HG03280 (cell line): ENCODE data around the gene C12orf50.
"Not testable (repeated sequence)": the region's sequence is repeated elsewhere in the genome, so short reads cannot be mapped to it uniquely, and the experiment has no call there.

ENCODE experiments used
- ATAC-seq: cut with Tn5 transposase; IDR thresholded peaks from one replicate; pipeline ENCODE4 v1.9.1; 2021; ENCODE audit warnings: mild to moderate bottlenecking, moderate library complexity; ENCODE audit not compliant: unreplicated experiment

Gene C12orf50, protein sequence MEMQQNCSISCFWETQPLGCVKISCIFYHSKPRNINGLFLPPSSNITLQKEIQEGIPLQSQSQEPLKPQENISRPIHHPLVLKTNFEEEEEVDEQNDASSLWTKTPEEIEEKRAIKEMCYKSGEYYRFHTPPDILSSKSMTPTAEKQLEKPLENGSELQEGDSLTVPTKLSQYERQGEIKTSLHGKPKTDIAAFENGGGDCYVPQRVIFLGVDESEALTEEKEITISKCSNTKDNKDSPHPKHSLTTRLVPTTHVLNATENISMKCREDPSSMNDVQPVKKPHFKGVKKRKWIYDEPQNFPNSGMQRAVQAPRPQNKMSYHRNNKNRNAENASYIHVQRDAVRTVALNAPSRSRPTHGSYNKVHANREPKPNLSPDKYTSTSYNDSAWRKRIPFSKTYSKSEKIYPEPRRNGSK

DNA sequence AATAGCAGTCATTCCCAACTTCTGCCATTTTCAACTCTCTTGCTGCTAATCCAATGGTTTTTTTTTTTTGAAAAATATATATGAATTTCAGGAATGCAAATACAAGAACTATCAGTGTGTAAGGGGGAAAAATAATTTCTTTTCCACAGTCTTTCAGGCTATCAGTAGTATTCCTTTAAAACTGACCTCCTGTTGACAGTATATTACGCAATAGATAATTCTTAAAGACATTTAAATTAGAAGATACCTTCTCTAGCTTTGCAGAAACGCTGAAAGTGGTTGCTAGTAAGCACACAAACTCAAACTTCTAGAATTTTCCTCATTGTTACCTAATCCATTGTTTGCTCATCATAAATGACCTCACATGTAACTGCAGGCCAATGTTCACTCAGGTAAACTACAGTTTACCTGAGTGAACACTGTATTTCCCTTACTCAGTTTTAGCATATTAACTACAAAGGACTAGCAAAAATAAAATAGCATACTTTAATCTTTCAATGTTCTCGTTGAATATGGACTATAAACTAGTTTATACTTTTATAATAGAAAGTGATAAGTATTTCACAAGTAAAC lies at the start of gene C12orf50:
C12orf50 (minus strand) TSS at position 309 of the 573 bp plus-strand sequence. CDS start 2,439 bp downstream, outside the sequence.
- ATAC-seq = no peak

DNA sequence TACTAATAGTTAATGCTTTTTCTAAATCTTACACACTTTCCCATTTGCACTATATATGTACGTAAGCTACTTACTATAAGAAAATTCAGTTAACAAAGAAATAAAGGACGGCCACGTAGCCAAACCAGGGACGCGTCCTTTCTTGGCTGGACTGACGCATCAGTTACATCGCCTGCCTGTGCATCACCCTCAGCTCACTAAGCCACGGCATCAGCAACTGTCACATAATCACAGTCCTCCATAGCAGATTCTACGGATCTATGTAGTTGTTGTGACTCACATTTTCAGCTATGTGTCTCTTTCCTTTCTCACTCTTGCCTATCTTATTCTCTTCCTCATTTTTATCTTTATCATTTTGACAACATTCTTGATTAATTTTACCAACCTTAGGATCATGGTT lies 38.1 kb upstream of the C12orf50 start:
- no peak for ATAC-seq

DNA sequence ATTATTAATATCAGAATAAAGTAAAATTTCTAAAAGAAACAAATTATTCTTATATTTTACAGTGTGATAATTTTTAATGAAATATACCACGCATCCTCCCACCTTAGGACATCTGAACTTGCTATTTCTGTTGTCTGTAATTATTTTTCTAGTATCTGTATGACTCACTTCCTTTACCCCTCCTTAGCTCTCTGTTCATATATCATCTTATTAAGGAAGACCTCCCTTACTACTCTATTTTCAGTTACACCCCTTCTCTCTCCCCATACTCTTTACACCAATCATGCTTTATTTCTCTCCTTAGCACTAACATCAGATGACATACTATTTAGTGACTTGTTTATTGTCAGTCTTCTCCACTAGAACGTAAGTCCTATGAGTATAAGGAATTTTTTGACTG lies 34.2 kb upstream of the C12orf50 start:
- ATAC-seq = peak; percentile 88

DNA sequence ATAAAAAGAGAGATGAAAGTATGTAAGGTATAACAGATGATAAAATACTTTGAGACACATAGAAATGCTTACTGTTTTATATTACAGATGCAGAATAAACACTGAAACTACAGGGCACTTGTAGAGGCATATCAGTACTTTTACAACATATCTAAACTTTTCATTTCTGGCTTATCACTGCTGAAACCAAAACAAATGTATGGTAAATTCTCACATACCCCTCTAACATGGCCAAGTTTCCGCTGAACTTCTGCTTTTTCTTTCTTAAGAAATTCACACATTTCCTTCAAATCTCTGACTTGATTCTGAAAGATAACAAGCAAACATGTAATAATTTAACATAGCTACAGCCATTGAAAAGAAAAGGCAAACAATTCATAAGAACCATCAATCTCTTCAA lies 33.3 kb upstream of the C12orf50 start:
- peak; percentile 59 for ATAC-seq

DNA sequence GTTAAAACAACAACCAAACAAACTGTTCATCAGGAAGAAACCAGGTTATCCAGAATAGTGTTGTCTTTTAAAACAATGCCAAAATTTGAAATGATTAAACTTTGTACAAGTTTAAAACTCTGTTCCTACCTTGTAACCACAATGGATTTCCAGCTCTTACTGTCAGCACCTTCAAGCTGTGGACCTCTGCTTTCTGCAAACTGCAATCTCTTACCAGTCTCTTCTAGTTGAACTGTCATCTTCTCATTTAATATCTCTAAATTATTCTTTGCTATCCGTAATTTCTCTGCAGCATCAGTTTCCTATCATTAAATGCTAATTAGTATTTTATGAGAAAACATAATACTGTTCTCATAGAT lies 29.5 kb upstream of the C12orf50 start:
- ATAC-seq = no peak

DNA sequence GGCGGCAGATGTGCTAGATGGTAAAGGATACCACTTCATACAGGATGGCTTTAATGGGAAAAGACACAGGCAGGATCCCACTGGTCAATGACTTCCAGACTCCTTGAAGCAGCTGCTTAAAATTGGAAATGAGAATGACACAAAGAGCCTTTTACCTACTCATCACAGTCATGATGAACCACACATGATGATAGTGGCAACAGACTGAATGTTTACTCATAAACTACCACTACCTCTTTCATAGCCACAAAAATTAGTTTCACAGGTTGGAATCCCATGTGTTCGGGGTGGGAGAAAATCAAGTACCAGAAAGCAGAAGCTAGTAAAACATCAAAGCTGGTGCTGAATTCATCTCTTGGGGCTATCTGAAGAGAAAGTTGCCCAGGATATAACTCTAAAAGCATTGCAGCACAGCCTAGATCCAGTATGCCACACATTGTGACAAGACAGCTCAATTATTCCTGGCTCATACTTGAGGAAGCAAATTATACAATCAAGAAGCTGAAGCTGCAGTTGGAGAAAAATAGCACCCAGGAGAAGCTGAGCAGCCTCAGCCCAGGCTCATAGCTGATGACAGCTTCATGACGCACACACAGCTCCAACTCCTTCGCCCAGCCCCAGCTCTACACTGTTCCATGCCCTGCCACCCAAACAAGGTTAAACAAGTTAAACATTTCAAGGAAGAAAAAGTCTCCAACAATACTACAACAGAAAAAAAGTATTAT lies 29.0 kb upstream of the C12orf50 start:
- no peak for ATAC-seq

DNA sequence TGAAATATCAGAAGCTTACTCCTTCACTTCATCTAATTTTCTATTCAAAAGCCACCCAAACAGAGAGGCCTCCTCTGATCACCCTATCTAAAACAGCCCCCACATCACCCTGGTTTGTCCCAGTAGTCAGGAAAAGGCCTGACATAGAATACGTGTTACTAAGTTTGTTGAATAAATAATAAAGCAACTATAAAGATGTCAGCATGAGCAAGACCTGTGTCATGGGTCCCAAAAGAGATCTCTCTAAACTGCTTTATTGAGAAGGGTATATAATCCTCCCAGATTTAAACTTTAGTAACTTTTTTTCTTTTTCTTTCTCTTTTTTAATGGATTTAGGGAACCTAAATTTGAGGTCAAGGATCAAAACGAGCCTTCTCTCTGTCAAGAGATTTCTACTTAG lies 27.4 kb upstream of the C12orf50 start:
- ATAC-seq = no peak

DNA sequence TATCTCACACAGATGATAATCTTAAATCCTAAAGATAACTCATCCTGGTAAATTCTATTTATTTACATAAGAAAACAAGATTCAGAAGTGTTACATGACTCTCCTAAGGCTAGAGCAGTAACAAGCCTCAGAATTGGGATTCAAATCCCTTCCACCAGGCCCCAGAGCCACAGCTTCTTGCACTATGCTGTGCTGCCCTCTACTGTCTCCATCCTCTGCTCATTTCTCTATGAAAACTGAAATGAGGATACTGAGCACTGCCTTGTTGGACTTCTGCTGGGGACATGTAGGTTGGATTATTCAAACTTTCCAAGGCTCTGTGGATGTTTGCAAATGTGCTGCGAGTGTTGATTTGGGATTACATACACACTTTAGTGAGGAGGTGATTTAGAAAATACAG lies 23.5 kb upstream of the C12orf50 start:
- no peak for ATAC-seq

DNA sequence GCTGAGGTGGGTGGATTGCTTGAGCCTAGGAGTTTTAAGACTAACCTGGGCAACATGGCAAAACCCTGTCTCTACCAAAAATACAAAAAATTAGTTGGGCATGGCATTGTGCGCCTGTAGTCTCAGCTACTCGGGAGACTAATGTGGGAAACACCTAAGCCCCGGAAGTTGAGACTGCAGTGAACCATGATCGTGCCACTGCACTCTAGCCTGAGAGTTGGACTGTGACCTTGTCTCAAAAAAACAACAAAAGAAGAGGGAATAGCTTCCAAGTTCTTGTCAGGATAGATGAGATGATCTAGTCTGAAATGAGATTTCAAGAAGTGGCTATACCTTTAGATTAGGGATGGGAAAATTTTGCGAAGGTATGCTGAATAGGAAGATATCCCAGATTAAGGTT lies 14.8 kb upstream of the C12orf50 start:
- ATAC-seq = no peak

DNA sequence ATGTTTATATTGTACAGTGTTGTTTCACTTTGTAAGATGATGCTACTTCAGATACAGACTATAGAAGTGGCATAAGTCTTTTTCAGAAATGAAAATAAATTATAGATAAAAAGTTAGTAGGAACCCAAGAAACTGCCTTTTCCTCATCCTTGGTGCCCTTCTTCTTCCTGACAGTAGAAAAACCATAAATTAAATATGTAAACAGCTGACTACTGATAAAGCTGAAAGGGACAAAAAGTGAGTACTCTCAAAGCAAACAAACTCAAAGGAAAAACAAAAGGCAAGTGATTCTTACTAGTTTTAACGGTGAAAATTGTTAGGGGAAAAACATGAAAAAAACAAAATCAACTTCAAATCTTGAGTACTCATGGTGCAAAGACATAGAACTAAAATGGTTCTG lies 8.6 kb upstream of the C12orf50 start:
- ATAC-seq = no peak

DNA sequence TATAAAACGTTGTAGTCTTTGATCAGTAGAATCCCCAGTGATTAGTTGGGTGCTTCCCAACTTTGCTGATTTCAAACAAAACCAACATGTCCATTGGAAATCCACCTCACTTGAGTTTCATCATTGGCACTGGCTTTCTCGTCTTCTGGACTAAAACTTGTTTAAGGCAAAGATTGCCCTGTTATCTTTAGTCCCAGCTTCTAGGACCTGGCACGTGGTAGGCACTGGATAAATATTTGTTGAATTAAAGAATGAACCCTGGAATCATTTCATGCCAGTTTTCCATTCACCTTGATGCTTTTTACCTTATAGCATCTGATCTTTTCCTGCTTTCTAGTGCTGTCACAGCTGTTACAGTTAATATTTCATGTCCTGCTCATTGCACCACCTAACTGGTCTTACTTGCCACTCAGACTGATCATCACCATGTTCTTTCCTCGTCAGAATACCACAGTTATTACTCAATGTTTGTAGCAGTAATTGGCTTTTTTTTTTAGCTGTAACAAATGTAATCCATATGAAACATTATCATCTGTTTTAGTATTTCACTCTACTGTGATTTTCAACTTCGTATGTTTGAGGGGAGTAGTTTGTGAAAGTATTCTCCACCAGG lies 7.3 kb upstream of the C12orf50 start:
- no peak for ATAC-seq

DNA sequence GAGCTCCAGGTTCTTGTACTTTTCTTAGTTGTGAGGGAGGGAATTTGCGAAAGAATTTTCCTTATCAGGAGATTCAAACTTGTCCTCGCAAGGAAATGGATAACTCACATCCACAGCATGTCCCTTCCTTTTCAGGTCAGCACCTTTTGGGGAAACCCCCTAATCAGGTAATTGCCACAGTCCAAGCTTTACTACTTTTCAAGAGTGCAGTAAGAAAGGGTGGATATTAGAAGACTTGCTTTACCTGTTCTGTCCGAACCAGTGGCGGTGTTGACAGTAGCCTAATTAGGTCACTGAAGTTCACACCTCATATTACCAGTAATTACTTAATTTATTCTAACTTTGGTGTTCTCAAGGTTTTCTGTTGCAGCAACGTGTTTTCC lies 6.7 kb upstream of the C12orf50 start:
- peak; percentile 15 for ATAC-seq

DNA sequence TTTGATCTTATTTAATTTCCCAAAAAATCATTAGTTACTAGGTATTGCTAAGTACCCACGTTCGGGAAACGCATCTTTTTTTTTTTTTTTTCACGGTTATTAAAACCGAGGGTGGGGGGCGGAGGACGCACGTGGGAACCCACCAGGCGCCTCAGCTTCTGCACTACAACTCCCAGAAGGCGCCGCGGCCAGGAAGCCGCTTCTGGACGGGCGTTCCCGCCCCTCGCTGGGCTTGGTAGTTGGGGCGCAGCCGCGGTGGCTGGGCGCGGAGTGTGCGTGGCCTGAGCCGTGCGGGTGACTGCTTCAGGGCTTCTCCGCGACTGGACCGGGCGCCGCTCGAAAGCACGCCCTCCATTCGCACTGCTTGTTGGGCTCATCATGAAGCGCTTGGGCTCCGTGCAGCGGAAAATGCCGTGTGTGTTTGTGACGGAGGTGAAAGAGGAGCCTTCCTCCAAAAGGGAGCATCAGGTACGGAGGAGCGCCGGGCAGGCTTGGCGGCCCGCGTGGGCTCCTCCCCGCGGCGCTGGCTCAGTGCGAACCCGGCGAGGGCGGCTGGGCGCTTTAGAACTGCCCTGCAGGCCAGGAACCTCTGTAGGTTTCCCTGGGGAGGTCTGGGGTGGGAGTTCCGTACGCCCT lies 6.2 kb upstream of the C12orf50 start:
- ATAC-seq = peak; percentile 100

DNA sequence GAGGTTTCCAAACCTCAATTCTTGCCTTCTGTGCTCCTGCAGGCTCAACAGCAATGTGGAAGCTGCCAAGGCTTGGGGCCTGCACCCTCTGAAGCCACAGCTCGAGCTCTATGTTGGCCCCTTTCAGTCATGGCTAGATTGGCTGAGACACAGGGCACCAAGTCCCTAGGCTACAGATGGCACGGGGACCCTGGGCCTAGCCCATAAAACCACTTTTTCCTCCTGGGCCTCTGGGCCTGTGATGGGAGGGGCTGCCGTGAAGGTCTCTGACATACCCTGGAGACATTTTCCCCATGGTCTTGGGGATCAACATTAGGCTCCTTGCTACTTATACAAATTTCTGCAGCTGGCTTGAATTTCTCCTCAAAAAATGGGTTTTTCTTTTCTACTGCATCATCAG lies 2.0 kb upstream of the C12orf50 start:
- not testable (repeated sequence) for ATAC-seq

DNA sequence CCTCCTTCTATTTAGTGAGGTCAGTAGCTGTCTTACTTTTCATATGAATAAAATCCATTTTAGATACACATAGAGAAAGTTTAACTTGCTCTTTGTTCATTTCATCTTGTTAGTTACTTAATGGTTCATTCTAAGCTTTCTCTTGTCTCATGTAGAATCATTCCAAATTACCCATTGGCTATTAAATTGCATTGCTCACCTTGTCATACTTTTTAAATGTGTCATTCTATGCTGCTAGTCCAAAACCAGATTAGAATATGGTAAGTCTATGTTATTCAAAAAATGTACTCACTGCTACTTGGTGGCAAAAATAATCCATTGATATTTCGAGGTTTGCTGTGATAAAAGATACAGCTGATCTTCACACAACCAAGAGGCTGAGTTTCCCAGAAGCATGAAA lies 3.0 kb downstream of the C12orf50 start:
- no peak for ATAC-seq

DNA sequence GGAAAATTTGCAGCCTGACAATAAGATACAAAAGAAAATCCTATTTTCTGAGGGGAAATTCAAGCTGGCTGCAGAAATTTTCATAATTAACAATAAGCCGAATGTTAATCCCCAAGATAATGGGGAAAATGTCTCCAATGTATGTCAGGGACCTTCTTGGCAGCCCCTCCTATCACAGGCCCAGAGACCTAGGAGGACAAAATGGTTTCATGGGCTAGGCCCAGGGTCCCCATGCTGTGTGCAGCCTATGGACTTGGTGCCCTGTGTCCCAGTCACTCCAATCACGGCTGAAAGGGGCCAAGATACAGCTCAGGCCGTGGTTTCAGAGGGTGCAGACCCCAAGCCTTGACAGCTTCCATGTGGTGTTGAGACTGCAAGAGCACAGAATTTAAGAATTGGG lies 11.2 kb downstream of the C12orf50 start:
- no peak for ATAC-seq

DNA sequence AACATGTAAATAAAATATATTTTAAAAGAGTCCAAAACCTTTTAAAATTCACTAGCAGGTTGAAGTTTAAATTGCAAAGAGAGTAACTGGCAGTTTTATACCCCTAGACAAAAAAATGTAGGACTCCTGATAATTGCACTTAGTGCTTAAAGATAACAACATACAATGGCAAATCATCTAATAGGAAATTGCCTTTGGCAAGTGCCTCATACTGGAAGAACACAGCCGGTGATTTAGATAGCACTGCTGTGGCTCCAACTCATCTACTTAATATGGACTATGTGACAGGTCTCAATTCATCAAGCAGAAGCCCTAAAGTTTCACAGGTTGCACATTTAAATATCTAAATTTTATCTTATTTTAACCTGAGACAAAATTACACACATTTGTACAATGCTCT lies 13.4 kb downstream of the C12orf50 start:
- ATAC-seq = no peak

DNA sequence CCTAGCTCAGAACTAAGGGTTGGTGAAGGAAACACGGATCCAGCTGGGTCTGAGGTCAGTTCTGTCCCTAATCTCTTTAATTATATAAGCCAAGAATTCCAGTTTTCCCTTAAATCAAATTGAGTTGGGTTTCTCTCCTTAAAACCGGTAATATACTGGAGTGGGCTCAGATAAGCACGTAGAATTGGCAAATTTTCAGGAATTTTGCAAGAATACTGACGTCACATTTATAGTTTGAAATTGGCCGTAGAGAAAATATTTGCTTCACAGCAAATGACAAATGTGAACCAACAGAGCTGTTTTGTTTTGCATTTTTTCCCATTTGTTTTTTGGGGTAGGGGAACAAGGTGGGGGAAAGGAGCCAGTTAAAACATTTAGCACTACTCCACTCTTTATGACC lies 17.4 kb downstream of the C12orf50 start:
- no peak for ATAC-seq

DNA sequence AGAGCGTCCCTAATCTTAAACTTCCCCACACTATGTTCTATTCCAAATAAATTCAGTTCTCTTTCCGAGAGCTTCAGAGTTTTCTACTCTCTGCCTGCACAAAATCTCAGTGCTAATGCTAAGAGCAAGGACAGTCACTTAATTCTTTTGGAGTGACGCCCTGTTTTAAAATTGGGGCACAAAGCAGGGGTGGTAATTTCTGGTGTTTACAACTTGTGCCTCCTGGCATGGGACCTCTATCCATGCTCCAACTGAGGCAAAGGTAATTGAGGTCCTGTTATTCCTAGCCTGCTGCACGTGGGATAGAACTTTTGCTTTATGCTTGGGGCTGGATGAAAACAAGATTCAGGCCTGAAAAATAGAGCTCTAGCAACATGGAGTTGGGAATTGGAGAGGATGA lies 22.9 kb downstream of the C12orf50 start:
- ATAC-seq = no peak

DNA sequence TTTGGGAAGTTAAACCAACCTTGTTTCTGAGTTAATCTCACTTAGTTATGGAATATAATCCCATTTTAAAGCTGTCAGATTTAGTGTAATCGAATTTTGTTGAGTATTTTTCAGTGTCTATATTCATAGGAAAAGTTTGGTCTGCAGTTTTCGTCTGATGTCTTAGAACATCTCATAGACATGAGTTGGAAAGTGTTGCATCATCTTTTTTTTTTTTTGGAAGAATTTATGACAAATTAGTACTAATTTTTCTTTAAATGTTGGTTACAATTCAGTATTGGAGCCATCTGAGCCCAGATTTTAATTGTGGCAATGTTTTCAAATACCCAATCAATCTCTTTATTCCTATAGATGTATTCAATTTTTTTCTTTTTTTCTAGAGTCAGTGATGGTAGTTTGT lies 27.9 kb downstream of the C12orf50 start:
- no peak for ATAC-seq

DNA sequence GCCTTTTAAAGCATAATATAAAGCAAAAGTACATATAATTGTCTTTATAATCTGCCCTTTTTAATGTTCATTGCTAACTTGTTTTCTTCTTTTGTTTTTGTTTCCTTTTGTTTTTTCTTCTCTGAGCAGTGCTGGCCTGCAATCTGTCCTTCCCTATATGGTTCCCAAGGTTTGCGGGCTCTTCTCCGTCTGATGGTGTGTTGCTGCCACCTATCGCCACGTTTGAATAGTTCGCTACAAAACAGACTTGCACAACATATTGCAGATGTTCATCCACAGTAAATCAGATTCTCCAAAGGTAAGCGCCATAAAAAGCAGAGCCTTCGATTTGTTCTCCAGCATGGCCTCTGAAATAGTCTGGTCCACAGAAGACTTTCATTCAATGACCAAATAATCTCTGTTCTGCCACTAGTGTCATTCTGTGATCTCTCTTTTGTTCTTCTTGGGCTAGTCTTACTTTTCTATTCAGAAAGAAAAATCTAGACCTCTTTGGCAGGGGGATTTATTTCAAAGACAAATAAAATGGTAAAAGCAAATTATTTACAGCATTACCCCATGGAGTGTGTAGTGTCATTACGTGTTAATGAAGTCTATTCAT lies 33.5 kb downstream of the C12orf50 start:
- ATAC-seq = peak; percentile 77
